Body of pancreas (tissue), 4 donors: ENCODE data around the gene RHBDF2. TPM values are rescaled to one million over a fixed set of nuclear protein-coding genes. Genes with fewer than 3 reads are reported as not detected.

Experiments
- ATAC-seq: fragments of 150-250 bp; one replicate; pipeline ENCODE4 v1.9.1; 2016
- DNase-seq, 4 donors: peaks; one replicate each; pipeline ENCODE4 v3.0.0-alpha.2; 2019
- H3K27ac ChIP-seq, 4 donors: fragments of 200-600 bp; sonication (generic); 1 replicate in 3 of 4; 2 replicates in 1 of 4; pipeline versions ENCODE4 v1.5.1 to v1.6.1; 2016 to 2019; ENCODE audit warnings: mild to moderate bottlenecking in 1 of 4, mixed read lengths in 1 of 4, moderate library complexity in 1 of 4
- H3K27me3 ChIP-seq, 2 donors: fragments of 200-600 bp; sonication (generic); one replicate each; pipeline ENCODE4 v1.6.0; 2016; ENCODE audit warnings: mild to moderate bottlenecking in 1 of 2
- H3K36me3 ChIP-seq, 2 donors: fragments of 200-600 bp; sonication (generic); replicated peaks in 1 of 2; 2 replicates each; pipeline ENCODE4 v1.5.1; 2016; ENCODE audit warnings: low read depth in 2 of 2; ENCODE audit not compliant: insufficient read depth in 1 of 2
- H3K4me1 ChIP-seq: fragments of 200-600 bp; sonication (generic); one replicate; pipeline ENCODE4 v1.6.0; 2016
- H3K4me3 ChIP-seq, 2 donors: fragments of 200-600 bp; sonication (generic); 1 replicate in 1 of 2; 2 replicates in 1 of 2; pipeline ENCODE4 v1.5.1; 2016 to 2019
- H3K9me3 ChIP-seq, 3 donors: fragments of 200-600 bp; sonication (generic); 1 replicate in 2 of 3; 2 replicates in 1 of 3; pipeline ENCODE4 v1.5.1; 2016
- CTCF ChIP-seq, 7 experiments: fragments of 450-650 bp in 4 of 7; fragments of 200-600 bp in 3 of 7; sonication (generic) in 3 of 7; IDR thresholded peaks; one replicate each; pipeline ENCODE4 v1.5.1; 2016 to 2019; ENCODE audit warnings: antibody characterized with exemption in 7 of 7
- POLR2A ChIP-seq, 3 donors: fragments of 450-650 bp; IDR thresholded peaks; one replicate each; pipeline ENCODE4 v1.6.1; 2016; ENCODE audit warnings: antibody characterized with exemption in 3 of 3, mild to moderate bottlenecking in 2 of 3
- WGBS, 2 donors: methylation state at CpG; one replicate each; pipeline ENCODE4 v1.1.5; 2017; 5-methylcytosine and 5-hydroxymethylcytosine counted together
- intact Hi-C: fragments of 100-400 bp; cut with DNase I; formaldehyde crosslinking; loops from one replicate; pipeline ENCODE4 v1.15.1; 2023
- total RNA-seq, 2 donors: library from RNA; depleted of rRNA; stranded (reverse); fragments of >200 nt; gene quantifications; one replicate each; pipeline ENCODE4 v1.1.0, GENCODE V29; 2016

Gene RHBDF2
- total RNA-seq, 2 donors from 2014 or later: 23.1 to 48.1 TPM

- Histone ChIP-seq H3K4me3 (no peak overlapping the region), H3K36me3 (no peaks in the 10 kb centered on the region), H3K27ac (peak overlapping the region in 1 of 4 donors; percentile 24), H3K27me3 (no peaks in the 10 kb centered on the region), H3K4me1 (peaks cover 9% of the 10 kb centered on the region), H3K9me3 (no peaks in the 10 kb centered on the region)
- TF ChIP-seq CTCF (IDR thresholded peaks at IDR 0.05) (no peak), POLR2A (IDR thresholded peaks at IDR 0.05) (no peak)
- 74 to 83% methylated on average over 8 of the region's 8 CpGs for WGBS, 2 donors
- no peak for DNase-seq
- ATAC-seq: no peak
- intact Hi-C loops: no loop called here
Measured at GRCh38 chr17:76532072-76532651, 30.9 kb upstream of the RHBDF2 start.

- 77 to 85% methylated on average over 17 to 18 of the region's 18 CpGs for WGBS, 2 donors
- TF ChIP-seq POLR2A (IDR thresholded peaks at IDR 0.05) (no peak), CTCF (IDR thresholded peaks at IDR 0.05) (no peak)
- Histone ChIP-seq H3K9me3 (no peaks in the 10 kb centered on the region), H3K27ac (peak overlapping the region in 2 of 4 donors; percentile 24 to 76), H3K36me3 (no peaks in the 10 kb centered on the region), H3K27me3 (no peaks in the 10 kb centered on the region), H3K4me3 (no peak overlapping the region), H3K4me1 (peaks cover 5% of the 10 kb centered on the region)
- ATAC-seq (no peak), DNase-seq (no peak)
- intact Hi-C loops: no loop called here
Measured at GRCh38 chr17:76531486-76532038, 30.3 kb upstream of the RHBDF2 start.

DNA sequence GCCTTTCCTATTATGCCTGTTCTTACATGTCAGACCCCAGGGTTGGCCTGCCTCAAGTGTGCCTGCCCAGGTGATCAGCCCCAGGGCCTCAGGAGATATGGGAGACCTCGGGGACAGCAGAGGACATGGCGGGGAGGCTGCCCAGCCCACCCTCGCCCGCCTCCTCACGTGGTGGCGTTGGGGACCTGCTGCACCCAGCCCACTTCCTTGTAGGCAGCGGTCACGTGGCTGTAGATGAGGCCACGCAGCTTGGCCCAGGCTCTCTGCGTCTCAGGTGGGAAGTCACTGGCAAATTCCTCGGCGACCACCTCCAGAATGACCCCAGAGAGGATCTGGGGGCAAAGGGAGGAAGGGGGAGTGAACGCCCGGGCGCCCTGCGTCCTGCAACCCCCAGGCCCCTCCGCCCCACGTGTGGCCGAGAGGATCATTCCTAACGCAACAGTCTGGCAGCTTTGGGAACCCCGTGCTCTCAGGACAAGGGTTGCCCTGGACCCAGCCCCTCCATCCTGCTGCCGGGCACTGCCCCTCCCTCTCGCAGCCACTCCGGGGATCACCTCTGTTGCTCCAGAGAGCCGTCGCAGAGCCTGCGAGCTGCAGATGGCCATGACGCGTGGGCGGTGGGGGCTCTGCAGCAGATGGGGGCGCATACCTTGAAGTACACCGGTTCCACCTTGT lies 29.7 kb upstream of the RHBDF2 start:
- no peak for ATAC-seq
- H3K4me1 ChIP-seq: peaks cover 5% of the 10 kb centered on the region

GRCh38 chr17:76530095-76530723 lies 29.0 kb upstream of the RHBDF2 start:
- 72 to 77% methylated on average over 18 to 23 of the region's 23 CpGs for whole genome bisulfite sequencing, 2 donors
- Histone ChIP-seq H3K4me3 (no peak overlapping the region), H3K36me3 (no peaks in the 10 kb centered on the region), H3K27ac (peak overlapping the region; percentile 22 to 78 (median 64)), H3K4me1 (peaks cover 8% of the 10 kb centered on the region), H3K27me3 (no peaks in the 10 kb centered on the region), H3K9me3 (no peaks in the 10 kb centered on the region)
- peak; percentile 17 for ATAC-seq
- peak in 1 of 4 donors; percentile 28 for DNase-seq
- TF ChIP-seq CTCF (IDR thresholded peaks at IDR 0.05) (no peak), POLR2A (IDR thresholded peaks at IDR 0.05) (no peak)
- intact Hi-C loops: no loop called here

More for the DNA sequence above, 29.7 kb upstream of the RHBDF2 start:
- TF ChIP-seq CTCF (IDR thresholded peaks at IDR 0.05) (no peak), POLR2A (IDR thresholded peaks at IDR 0.05) (no peak)
- H3K36me3 ChIP-seq: no peaks in the 10 kb centered on the region
- H3K27me3 ChIP-seq: no peaks in the 10 kb centered on the region
- H3K9me3 ChIP-seq: no peaks in the 10 kb centered on the region
- DNase-seq: no peak
- intact Hi-C loops: no loop called here
- 75 to 79% methylated on average over 12 to 31 of the region's 32 CpGs for WGBS, 2 donors
- H3K4me3 ChIP-seq: no peak overlapping the region
- H3K27ac ChIP-seq: peak overlapping the region; percentile 22 to 78 (median 64)
